ENCODE measurements around the gene PTPRN2. TPM values are rescaled to one million over a fixed set of nuclear protein-coding genes. Genes with fewer than 3 reads are reported as not detected.

The PTPRN2 gene
- total and polyA plus RNA-seq, 2 of the 8 experiments (the other 6 are each of a cell fraction or from before 2014, with no cell fraction given) = 2.6 to 4.5 TPM

- TF ChIP-seq ZNF274 (IDR thresholded peaks at IDR 0.05; ENCODE audit: borderline replicate concordance, extremely low read depth, low read length) (no peak), ATF2 (IDR thresholded peaks at IDR 0.05; ENCODE audit: low read length) (no peak)
Measured at GRCh38 chr7:157650801-157651200, 936.8 kb downstream of the PTPRN2 start (continued).

Data from H1 (cell line).